ENCODE data around the gene THSD4.

The THSD4 gene

DNA sequence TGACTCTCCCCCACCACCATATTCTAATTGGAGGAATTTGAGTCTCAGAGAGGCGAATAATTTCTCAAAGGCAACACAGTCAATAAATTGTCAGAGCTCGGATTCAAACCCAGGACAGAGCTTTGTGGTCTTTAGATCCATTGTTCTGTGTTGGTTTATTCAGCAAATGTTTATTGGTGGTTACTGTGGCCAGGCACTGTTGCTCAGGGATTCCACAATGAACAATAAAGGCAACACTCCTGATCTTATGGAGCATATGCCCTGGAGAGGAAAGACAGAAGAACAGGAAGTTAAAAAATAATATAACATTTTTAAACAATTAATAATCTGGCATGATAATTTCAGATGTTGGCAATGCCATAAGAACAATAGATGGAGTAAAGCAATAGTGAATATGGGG is 403.4 kb downstream of the THSD4 start:
- DNase-seq, result no peak

DNA sequence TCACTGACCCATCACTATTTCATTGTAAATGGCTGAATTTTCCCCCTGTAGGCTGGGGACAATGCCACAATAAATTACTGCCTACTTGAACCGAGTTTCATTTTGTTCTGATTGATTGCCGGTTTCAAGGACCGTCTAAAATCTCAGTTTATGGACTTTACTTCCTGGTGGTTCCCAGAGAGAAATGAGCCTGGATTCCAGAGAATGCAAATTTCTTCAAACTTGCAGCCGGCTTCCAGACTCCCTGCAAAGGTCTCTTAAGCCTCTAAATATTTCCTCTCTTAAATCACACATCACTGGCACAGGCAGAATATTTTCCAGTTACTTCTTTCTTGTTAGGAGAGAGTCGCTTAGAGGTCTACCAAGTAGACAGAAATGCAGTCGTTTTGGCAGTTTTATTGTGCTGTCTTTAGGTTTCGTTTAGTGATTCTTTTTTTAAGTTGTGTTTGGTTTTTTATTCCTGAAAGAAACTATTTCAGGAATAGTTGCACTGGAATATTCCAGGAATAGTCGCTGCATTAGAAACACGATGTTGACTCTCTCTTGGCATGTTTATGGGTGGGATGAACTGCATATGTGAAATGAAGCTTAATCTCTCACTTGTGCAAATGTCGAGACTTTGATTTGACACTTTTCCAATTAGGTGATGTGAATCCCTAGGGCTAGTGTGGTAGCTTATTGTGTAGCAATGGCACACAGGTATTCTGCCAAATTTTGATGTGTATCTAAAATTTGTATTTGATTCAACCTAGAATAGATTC is 411.0 kb downstream of the THSD4 start:
- DNase-seq, result peak; percentile 77

DNA sequence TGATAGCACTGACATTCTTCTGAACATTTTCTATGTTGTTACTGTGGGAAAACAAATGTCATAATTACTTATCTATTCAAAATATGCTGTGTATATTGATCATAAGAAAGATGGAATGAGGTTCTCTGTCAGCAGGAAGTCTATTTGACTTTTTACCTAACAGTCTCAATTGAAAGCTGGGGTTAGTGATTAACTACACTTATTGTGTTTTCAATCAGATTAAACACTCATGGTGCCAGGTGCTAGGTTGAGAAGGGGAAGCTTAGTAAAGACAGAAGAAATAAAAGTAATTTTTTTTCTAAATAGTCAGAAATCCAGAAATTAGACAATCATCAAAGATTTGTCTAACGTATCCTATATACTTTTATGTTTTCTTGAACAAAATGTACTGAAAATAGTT is 414.1 kb downstream of the THSD4 start:
- DNase-seq, result no peak

DNA sequence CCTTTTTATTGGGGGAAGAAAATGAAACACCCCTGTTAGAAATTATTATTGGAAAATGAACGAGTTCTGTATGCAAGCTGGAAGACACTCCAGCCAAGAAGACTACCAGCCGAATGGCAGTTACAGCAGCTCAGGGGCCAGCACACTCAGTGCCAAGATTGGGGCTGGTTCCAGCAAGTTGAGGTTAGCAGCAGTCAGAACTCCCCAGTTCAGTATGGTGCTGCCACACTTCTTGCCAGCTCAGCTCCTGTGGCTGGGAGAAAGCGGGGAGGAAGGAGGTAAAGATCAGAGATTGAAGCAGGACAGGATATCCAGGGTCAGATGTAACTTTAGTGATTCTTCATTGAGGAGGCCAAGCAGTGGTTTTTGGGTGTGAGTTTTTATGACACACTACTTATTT is 414.8 kb downstream of the THSD4 start:
- DNase-seq, result no peak

DNA sequence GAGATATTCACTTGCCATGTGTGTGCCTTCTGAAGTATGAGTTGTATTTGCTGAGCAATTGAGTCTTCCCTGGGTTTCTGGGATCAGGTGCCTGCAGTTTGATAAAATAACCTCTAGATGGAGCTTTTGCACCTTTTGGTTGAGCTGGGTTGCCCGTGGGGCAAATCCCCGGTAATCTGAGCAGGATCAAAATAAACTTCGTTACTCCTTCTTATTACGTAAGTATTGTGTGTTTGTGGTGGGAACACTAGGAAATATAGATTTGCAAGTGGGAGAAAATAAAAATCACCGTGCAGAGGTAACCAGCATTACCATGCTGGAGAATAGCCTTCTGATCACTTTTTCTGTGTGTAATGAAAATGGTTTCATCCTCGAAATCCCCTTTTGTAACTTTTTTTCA is 417.7 kb downstream of the THSD4 start:
- peak; percentile 20 for DNase-seq

DNA sequence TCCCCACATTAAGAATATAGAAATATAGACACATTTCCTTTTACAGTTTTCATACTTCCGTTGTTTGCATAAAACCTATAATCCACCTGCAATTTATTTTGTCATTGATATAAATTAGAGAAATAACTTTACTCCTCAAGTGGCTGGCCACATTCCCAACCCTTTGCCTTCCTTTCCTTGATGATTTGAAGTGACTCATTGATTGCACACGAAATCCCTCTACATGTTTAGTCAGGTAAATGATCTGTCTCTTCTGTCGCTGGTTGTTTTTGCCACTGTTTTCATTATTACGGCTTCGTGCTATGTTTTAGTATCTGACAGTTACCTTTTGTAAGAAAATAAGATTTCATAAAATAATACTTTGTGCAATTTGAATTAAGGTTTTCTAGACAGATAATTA is 422.9 kb downstream of the THSD4 start:
- no peak for DNase-seq

DNA sequence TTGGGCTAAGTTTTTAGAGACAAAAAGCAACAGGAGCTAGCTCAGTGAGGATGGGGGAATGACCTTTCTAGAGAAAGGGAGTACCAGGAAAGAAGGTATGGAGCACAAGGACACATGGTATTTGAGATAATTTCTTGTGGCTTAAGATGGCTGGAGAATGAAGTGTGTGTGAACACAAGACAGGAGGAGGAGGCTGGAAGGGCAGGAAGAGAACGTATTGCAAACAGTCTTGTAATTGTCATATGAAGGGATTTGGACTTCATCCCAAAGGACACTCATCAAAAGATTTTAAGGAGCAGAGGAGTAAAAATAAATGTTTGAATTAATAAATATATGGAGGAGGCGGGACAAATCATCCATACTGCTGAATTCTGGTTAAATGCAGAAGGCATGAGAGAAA is 426.5 kb downstream of the THSD4 start:
- no peak for DNase-seq

DNA sequence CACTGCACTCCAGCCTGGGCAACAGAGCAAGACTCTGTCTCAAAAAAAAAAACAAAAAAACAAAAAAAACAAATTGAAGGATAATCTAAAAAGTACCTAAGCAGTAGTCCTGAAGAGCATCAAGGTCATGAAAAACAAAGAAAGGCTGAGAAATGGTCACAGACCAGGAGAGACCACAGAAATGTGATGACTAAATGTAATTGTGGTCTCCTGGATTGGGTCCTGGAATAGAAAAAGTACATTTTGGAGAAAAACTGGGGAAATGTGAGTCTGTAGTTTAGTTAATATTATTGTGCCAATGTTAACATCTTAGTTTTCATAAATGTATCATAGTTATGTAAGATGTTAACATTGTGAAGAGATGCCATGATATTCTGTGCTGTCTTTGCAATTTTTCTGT is 427.6 kb downstream of the THSD4 start:
- DNase-seq, result no peak

DNA sequence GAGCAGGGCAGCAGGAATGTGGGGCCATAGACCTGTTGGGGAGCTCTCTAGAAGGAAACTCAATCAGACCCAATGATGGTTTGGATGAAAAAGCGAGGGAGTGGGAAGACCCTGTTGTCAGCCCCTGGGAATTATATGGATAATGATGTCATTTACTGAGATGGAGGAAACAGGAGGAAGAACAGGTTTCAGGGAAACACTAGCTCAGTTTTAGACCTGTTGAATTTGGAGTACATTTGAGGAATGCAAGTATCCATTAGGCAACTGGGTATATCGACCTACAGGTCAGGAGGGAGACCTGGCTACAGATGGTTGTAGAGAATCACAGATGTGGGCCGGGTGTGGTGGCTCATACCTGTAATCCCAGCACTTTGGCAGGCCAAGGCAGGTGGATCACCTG is 428.1 kb downstream of the THSD4 start:
- no peak for DNase-seq

DNA sequence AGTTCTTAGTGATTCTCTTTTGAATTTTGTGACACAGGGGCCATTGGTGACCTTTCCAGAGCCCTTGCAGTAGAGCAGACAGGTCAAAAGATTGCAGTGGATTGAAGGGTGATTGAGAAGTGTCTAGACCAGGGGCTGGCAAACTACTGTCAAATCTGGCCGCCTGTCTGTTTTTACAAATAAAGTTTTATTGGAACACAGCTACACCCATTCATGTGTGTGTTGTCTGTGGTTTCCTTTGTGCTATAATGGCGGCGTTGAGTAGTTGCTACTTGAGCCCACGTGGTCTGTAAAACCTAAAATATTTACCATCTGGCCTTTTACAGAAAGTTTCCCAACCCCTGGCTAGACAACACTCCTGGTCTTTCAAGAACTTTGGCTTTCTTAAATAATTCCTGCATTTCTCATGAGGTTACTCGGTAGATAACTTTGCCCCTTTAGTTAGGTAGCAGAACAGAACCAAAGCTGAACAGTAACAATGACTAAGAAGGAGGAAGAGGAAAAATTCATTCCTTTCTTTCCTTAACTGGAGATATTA is 430.0 kb downstream of the THSD4 start:
- peak; percentile 53 for DNase-seq

DNA sequence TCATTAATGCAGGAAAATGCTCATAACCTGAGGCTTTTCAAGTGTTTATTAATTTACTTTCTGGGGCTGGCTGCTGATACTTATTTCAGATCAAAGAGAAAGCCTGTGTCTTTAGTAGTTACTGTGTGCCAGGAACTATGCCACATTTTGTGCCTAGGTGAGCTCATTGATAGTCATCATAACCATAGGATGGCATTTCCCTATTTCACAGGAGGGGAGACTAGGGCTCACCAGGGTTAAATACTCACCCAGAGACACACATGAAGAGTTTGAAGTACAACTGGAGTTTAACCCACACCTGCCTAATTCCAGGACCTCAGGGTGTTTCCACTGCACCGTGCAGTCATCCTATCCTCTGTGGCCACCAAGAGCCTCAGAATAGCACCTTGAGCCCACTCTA is 430.7 kb downstream of the THSD4 start:
- DNase-seq, result no peak

DNA sequence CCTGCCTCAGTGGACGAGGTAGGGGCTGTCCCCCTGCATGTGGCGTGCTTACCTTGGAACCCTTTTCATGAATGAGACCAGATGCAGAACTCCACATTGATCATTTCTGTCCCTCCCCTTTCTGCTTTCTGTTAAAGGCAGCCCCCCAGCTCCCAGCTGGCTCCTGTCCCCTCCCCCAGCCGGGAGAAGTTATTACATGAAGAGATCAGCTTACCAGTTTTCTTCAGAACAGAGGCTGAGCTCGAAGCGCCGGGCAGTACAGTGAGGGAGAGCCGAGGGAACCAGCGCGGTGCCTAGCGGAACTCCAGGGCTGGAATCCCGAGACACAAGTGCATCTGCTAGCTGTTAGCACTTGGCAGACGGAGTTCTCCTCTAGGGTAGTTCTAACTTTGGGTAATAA is 431.7 kb downstream of the THSD4 start:
- DNase-seq, result no peak

DNA sequence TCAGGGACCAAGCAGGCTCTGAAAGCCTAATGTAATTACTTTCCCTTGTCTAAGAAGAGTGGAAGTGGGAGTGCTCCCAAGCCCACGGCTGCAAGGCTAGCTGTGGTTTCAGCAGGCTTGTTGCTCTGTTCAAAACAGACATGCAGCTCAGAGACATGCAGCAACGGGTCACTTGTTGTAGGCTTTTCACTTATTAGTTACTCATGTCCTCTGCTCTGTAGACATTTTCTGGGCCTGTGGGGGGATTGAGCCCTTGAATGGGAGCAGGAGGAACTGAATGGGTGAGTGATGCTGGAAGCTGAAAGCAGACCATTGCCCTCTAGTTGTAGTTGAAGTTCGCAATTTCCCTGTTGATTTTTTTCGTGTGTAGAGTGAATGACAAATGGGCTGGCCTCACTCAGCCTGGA is 433.1 kb downstream of the THSD4 start:
- DNase-seq, result no peak

DNA sequence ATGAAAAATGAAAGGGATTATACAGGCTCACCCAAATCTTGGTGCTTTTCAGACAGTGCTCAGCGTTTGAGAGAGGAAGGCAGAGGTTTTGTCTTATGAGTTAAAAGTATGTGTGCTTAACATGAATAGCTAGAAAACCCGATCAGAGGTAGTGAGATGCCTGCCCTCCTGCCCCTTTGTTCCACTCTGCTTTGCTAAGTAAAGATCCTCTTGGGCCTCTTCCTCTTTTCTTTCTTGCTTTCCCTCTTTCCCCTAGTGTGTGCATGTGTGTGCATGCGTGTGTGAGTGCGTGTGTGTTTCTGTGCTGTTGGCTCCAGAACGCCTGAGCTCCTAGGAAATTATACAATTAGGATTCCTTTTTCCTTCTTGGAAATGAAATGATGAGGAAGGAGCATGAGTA is 433.8 kb downstream of the THSD4 start:
- DNase-seq, result no peak

DNA sequence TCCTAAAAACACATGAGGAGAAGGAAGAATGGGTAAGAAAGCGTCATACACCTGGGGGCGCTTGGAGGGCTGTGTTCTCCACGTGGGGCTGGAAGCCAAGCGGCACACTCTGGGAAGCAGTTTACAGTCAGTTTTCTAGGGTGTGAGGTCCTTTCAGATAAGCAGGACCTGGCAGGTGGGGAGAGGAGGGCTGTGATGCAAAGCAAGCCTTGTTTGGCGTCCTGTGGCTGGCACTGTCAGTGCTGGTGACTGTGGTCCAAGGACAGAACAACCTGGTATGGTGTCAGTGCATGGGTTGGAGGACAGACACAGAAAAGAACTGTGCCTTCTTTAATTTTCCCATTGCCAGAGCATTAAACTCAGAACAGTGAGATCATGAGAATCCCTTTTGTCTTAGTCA is 434.4 kb downstream of the THSD4 start:
- no peak for DNase-seq

DNA sequence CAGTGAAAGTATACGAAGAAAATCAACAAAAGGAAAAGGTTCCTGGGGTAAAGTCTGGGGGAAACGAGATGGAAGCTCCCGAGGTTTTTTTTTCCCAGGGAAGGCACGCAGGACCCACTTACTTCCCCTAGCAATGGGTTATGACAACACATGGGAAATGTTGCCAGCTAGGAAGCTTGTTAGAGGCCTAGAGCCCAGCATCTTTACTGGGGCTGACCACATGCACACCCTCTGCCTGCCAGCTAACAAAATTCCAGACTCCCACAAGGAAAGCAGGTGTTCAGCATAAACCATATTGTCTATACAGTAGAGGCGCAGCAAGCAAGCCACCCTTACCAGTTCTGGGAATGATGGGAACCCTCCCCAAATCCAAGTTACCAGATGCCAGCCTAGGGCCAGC is 436.3 kb downstream of the THSD4 start:
- no peak for DNase-seq

DNA sequence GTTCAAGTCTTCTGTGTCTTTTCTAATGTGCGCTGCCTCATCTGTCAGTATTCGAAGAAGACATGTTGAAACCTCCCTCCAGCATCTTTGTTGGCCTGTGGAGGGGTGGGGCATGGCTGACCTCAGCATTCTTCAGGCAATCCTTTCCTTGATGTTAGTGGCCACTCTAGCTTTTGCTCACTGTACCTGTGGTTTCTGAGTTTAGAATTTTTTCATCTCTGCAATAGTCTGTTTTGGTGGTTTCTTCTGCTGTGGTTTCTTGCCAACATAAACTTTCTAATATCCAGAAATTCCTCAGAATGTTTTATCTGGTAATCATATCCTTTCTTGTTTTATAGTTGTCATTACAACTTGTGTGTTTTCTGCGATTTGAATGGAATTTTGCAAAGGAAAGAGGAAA is 443.8 kb downstream of the THSD4 start:
- DNase-seq, result peak; percentile 91

DNA sequence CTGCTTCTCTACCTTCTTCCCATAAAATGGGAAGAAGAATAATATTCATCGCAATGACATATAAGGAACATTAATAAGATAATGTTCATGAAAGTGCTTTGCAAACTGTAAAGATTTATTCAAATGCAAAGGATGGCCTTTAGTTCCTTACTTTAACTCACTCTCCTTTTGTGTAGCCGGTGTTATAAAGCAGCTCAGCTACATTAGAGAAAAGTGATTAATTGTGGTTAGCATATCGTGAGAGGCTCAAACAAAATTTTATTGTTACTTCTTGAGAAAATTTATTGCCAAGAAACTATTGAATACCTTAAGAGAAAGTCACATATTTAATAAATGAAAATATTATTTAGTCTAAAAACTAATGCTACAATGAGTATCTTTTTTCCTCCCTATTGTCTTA is 444.3 kb downstream of the THSD4 start:
- no peak for DNase-seq

DNA sequence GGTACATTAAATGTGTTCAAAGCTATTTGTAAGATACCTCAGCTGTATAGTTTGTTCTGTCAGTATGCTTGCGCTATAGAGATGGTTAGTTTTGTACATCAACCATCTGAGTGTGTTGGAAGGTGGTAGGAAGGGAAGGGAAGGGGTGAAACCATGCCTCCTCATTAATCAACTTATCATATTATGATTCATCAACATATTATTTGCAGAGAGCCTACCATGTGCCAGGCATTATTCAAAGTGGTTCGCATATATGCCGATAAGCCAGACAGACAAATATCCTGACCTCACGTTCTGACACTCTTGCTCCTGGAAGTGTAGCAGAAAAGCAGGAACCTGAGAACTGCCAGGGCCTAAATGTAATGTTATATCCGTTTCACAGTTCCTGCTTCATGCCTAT is 447.0 kb downstream of the THSD4 start:
- DNase-seq, result peak; percentile 35

DNA sequence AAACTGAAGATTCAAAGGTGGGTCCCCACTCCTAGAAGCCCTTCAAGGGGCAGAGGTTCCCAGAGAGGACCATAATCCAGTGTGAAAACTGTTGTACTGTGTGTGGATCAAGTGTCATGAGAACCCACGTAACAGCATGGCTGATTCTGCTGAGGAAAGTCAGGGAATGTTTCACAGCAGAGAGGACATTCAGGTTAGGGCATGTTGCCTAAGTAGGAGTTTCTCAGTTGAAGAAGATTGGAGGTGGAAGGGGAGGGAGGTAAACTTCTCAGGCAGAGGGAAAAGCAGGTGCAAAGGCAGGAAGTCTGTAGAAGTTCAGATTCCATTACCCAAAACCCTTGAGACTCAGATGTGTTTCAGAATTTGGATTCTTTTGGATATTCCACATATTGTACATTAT is 448.9 kb downstream of the THSD4 start:
- DNase-seq, result no peak

DNA sequence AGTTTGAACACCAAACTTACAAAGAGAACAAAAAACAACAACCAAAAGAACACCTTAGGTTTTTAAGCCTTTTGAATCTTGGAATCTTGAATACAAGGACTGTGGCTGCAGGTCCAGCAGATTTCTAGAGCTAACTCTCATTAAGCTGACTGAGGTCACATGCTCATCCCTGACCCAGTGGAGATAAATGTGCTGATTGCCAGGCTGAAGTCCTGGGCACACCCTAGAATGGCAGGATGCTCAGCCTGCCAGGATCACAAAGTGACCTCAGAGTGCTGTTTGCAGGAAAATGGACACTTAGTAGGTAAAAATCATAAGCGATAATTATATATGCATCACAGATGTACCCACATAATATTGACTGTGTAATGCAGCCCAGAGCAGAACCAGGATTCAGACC is 449.7 kb downstream of the THSD4 start:
- no peak for DNase-seq

DNA sequence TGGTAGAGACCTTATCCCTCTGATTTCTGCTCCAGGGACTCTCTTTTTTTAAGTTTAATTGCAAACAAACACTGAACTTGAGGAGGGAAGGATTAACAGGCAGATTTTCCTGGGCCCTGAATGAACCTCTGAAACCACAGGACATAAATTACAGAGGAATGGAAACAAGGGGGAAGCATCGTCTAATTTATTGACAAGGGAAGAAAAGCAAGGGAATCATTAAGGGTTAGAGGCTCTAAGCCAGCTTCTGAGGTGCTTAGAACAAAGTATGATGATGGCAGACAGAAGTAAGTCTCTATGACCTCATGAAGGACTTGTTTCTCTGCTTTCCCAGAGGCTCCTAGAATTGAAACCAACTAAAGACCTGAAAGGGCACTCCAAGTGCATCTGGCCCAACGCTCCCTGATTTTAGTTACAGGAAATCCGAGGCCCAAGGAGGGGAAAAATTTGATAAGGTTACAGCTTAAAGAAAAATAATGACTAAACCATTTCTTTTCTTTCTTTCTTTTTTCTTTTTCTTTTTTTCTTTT is 450.4 kb downstream of the THSD4 start:
- peak; percentile 60 for DNase-seq

DNA sequence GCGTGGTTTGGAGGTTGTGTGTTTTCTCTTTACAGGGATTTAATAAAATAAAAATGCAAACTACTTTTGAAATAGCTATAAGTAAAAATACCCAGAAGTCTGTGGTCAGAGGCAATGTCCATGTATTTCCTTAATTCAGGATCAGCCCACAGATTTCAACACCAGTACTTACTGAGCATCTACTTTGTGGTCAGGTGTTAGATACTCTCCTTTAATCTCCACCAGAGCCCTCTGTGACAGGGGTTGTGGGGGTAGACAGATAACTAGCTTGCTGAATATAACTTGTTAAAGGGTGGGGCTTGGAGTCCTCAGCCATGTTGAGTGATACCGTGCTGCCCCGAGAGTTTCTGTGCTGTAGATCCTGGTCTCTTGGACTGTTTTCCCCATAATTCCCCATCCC is 451.0 kb downstream of the THSD4 start:
- DNase-seq, result no peak

DNA sequence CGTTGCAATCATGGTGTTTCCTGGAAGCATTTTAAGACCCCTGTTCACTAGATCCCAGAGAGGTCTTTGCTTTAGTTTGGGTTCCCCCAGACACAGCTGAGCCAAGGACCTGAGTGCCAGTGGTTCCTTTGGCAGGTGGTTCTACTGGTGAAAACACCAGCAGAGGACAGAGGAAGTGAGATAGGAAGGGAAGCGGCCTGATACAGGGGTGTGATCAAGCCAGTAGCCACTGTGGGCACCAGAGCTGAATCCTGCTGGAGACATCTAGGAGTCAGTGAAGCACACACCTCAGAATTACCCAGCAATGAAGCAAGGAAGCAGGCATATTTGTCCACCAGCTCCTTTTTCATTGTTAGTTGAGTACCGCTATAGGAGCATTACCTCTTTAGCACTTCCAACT is 451.9 kb downstream of the THSD4 start:
- no peak for DNase-seq

DNA sequence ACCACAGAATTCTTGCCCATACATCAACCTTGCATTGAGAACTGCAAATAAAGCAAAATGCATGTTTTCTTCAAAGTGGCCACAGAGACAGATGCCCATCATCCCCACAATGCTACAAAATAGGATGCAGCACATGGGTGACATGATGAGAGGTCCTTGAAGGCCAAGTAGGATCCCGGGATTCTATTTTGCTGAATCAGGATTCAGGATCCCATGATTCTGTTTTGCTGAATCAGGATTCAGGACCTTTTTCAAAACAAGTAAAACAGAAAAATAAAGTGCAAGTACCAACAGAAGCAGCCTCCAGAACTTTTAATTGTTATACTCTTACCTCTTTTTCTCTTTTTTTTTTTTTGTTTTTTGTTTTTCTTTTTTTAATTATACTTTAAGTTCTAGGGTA is 453.0 kb downstream of the THSD4 start:
- no peak for DNase-seq
